ENCODE results near the gene RAD51B. TPM values are rescaled to one million over a fixed set of nuclear protein-coding genes. Genes with fewer than 3 reads are reported as not detected.

RAD51B gene
- total RNA-seq, 1 experiment from 2014 or later = 16.7 TPM

- Histone ChIP-seq H2BK20ac (ENCODE audit: low read depth, low read length, poor library complexity, severe bottlenecking) (no peak overlapping the region), H4K91ac (ENCODE audit: insufficient read length, low read depth, low read length) (no peak overlapping the region), H4K8ac (replicated peaks; ENCODE audit: insufficient read length, low read depth, low read length) (no peak overlapping the region), H3K9me3 (ENCODE audit: control insufficient read depth, low read depth, low read length) (no peaks in the 10 kb centered on the region), H3K9ac (ENCODE audit: extremely low read depth, insufficient read length, low read length) (no peak overlapping the region), H3K56ac (ENCODE audit: insufficient read length, low read depth, low read length) (no peak overlapping the region), H4K5ac (ENCODE audit: insufficient read length, low read depth, low read length) (no peak overlapping the region), H3K27ac (ENCODE audit: insufficient read length, low read depth, low read length) (no peak overlapping the region), H3K4ac (ENCODE audit: low read depth, low read length) (no peak overlapping the region), H3K23me2 (ENCODE audit: insufficient read length, low read depth, low read length, poor library complexity, severe bottlenecking) (no peaks in the 10 kb centered on the region), H3K4me1 (ENCODE audit: insufficient read depth, low read length) (peaks cover 4% of the 10 kb centered on the region; the same call in 1 of the 2 replicates), H2BK120ac (ENCODE audit: low read depth, low read length, poor library complexity, severe bottlenecking) (no peak overlapping the region), H2AFZ (ENCODE audit: low read length) (no peak overlapping the region), H2BK12ac (ENCODE audit: insufficient read length, low read depth, low read length) (no peak overlapping the region), H3K79me1 (ENCODE audit: insufficient read depth, low read depth, low read length, poor library complexity, severe bottlenecking) (no peaks in the 10 kb centered on the region), H3K27me3 (ENCODE audit: insufficient read depth, low read length) (no peaks in the 10 kb centered on the region), H3K79me2 (ENCODE audit: insufficient read depth, low read length) (no peaks in the 10 kb centered on the region), H2BK5ac (ENCODE audit: insufficient read length, low read length) (no peak overlapping the region), H2AK5ac (ENCODE audit: insufficient read length, low read length) (no peak overlapping the region), H3K18ac (ENCODE audit: insufficient read length, low read depth, low read length) (no peak overlapping the region), H4K20me1 (ENCODE audit: control insufficient read depth, insufficient read depth, insufficient read length) (no peaks in the 10 kb centered on the region), H3K14ac (ENCODE audit: insufficient read depth, low read length) (no peak overlapping the region), H3K23ac (ENCODE audit: insufficient read length, low read depth, low read length) (no peak overlapping the region), H3K4me2 (ENCODE audit: insufficient read depth, insufficient read length, low read length) (no peak overlapping the region), H2BK15ac (ENCODE audit: low read depth, low read length) (no peak overlapping the region), H3T11ph (ENCODE audit: low read length) (no peak overlapping the region)
- TF ChIP-seq CTCF (conservative IDR thresholded peaks at IDR 0.05) = no peak
- H3K4me3 Mint-ChIP-seq = no peak overlapping the region
- no peaks in the 10 kb centered on the region for H3K27me3 Mint-ChIP-seq (ENCODE audit: low read depth)
- H3K9me3 Mint-ChIP-seq = no peaks in the 10 kb centered on the region; a peak in 1 of 5 replicates
- no peak overlapping the region; a peak in 1 of 7 replicates for H3K27ac Mint-ChIP-seq
- H3K36me3 Mint-ChIP-seq (ENCODE audit: insufficient read depth in 1 of 3, low read depth in 3 of 3) = no peaks in the 10 kb centered on the region
- DNase-seq = no peak
- no CpG with 5 or more reads among the region's 8 CpGs for WGBS (ENCODE audit: extremely low coverage, insufficient read length, low lambda C conversion rate)
- peaks cover 45 to 48% of the 10 kb centered on the region in 2 experiments for H3K4me1 Mint-ChIP-seq
Measured at GRCh38 chr14:68518166-68518565, 698.6 kb downstream of the RAD51B start.
